Measurements from ENCODE around the gene ACR. TPM values are rescaled to one million over a fixed set of nuclear protein-coding genes. Genes with fewer than 3 reads are reported as not detected.
A peak's percentile ranks its signal among the peaks of the same experiment; 100 is the strongest.

ACR gene
- total and polyA plus RNA-seq, 2 of the 8 experiments (the other 6 are each of a cell fraction or from before 2014, with no cell fraction given) = 0.56 TPM; not detected in 1

- Histone ChIP-seq H2BK120ac (replicated peaks; ENCODE audit: low read depth, low read length) (no peak overlapping the region), H3K27ac (ENCODE audit: low read depth, low read length) (no peak overlapping the region), H4K5ac (ENCODE audit: insufficient read length, low read depth, low read length) (no peak overlapping the region), H3K23me2 (ENCODE audit: low read depth, low read length) (peaks cover 2% of the 10 kb centered on the region; the same call in 1 of the 2 replicates), H3K9me3 (ENCODE audit: insufficient read depth in 2 of 2, low read depth in 1 of 2, low read length in 1 of 2) (no peaks in the 10 kb centered on the region), H3K27me3 (replicated peaks in 1 of 4; ENCODE audit: control insufficient read depth in 3 of 4, extremely low read depth in 1 of 4, insufficient read depth in 3 of 4, low read length in 3 of 4) (peaks cover 6 to 24% (median 14%) of the 10 kb centered on the region in 4 experiments; a peak in 6 of 7 replicates), H2AFZ (ENCODE audit: low read length) (no peak overlapping the region), H2BK20ac (ENCODE audit: low read length) (no peak overlapping the region), H3K4me1 (replicated peaks in 1 of 4; ENCODE audit: control insufficient read depth in 3 of 4, insufficient read depth in 4 of 4, low read length in 3 of 4) (peaks cover 0 to 10% (median 0%) of the 10 kb centered on the region in 4 experiments; a peak in 4 of 7 replicates), H3K4ac (replicated peaks; ENCODE audit: insufficient read length, low read depth, low read length) (no peak overlapping the region), H2BK15ac (ENCODE audit: low read length) (no peak overlapping the region), H3K4me2 (ENCODE audit: insufficient read depth in 1 of 2, low read depth in 2 of 2, low read length in 2 of 2) (no peak overlapping the region), H3K79me1 (ENCODE audit: low read depth, low read length) (no peaks in the 10 kb centered on the region), H3K79me2 (ENCODE audit: control insufficient read depth in 1 of 2, insufficient read depth in 2 of 2, low read length in 2 of 2) (no peaks in the 10 kb centered on the region), H3K4me3 (ENCODE audit: extremely low read depth in 1 of 4, insufficient read depth in 2 of 4, low read depth in 3 of 4, low read length in 4 of 4) (no peak overlapping the region), H3K9ac (replicated peaks in 1 of 4; ENCODE audit: extremely low read depth in 1 of 4, low read depth in 3 of 4, low read length in 3 of 4) (no peak overlapping the region), H3K36me3 (ENCODE audit: control insufficient read depth in 2 of 4, insufficient read depth in 4 of 4, low read length in 3 of 4) (peaks cover 0 to 2% (median 0%) of the 10 kb centered on the region in 4 experiments; a peak in 1 of 8 replicates), H3K18ac (ENCODE audit: extremely low read depth, low read length) (no peak overlapping the region), H4K20me1 (replicated peaks in 1 of 2; ENCODE audit: control insufficient read depth in 1 of 2, insufficient read depth in 2 of 2, low read length in 2 of 2) (peaks cover 5 to 12% of the 10 kb centered on the region in 2 experiments), H4K8ac (ENCODE audit: extremely low read depth, insufficient read depth, low read length) (no peak overlapping the region), H2BK5ac (ENCODE audit: low read depth, low read length) (no peak overlapping the region), H3K23ac (ENCODE audit: insufficient read length) (no peak overlapping the region), H4K91ac (replicated peaks; ENCODE audit: insufficient read length, low read length) (no peak overlapping the region), H3K14ac (ENCODE audit: insufficient read length) (no peak overlapping the region), H2AK5ac (ENCODE audit: low read depth, low read length) (no peak overlapping the region), H2BK12ac (ENCODE audit: low read depth, low read length) (peak overlapping the region; percentile 17; the same call in 1 of the 2 replicates), H3K56ac (replicated peaks; ENCODE audit: insufficient read length, low read depth, low read length) (no peak overlapping the region)
- CTCF ChIA-PET (ENCODE audit: partially characterized antibody) = interaction anchor here (0.6 to 11.2 kb wide), 30 partner anchors 9 to 213 kb away, joined by 3 to 281 read pairs (median 4); partner anchors contain the start of genes ARSA, SCO2 and SYCE3
- 88% methylated on average over 18 of the region's 18 CpGs; no CpG with 5 or more reads in 1 of the 2 experiments for WGBS, 2 experiments (ENCODE audit: extremely low coverage in 1 of 2, insufficient coverage in 1 of 2, insufficient read length in 1 of 2, insufficient replicate concordance in 2 of 2, low coverage in 1 of 2, low lambda C conversion rate in 2 of 2, missing lambda C conversion rate in 1 of 2)
- DNase-seq (ENCODE audit: low read depth in 1 of 2, low spot score in 2 of 2) (no peak), FAIRE-seq (no peak)
- POLR2A ChIA-PET (ENCODE audit: partially characterized antibody) = interaction anchor here (0.5 to 1.1 kb wide), 2 partner anchors 11 to 23 kb away, joined by 3 read pairs; partner anchors contain the start of gene SHANK3
- TF ChIP-seq SIN3A (conservative IDR thresholded peaks at IDR 0.05 in 1 of 2, IDR thresholded peaks at IDR 0.05 in 1 of 2; ENCODE audit: low read depth in 1 of 2, low read length in 2 of 2) = no peak
- no peak for TF ChIP-seq TCF12 (IDR thresholded peaks at IDR 0.05; ENCODE audit: low read depth, low read length)
- no peak for TF ChIP-seq TAF1 (IDR thresholded peaks at IDR 0.05; ENCODE audit: low read depth, low read length)
- TF ChIP-seq CBX5 (IDR thresholded peaks at IDR 0.05; ENCODE audit: low read depth, low read length) = no peak
- no peak for TF ChIP-seq NRF1 (IDR thresholded peaks at IDR 0.05; ENCODE audit: low read depth, low read length)
- no peak for TF ChIP-seq GTF2F1 (IDR thresholded peaks at IDR 0.05; ENCODE audit: borderline replicate concordance, low read depth, low read length)
- no peak for TF ChIP-seq NANOG (IDR thresholded peaks at IDR 0.05; ENCODE audit: insufficient read depth, low read depth, low read length, poor library complexity, severe bottlenecking)
- no peak for TF ChIP-seq RNF2 (IDR thresholded peaks at IDR 0.05; ENCODE audit: borderline replicate concordance, low read depth, low read length, missing control alignments, poor library complexity, severe bottlenecking)
- TF ChIP-seq BCL11A (IDR thresholded peaks at IDR 0.05; ENCODE audit: low read depth in 2 of 2, low read length in 2 of 2) = no peak
- TF ChIP-seq SAP30 (IDR thresholded peaks at IDR 0.05; ENCODE audit: insufficient read depth, insufficient replicate concordance, low read length) = no peak
- TF ChIP-seq BRCA1 (IDR thresholded peaks at IDR 0.05; ENCODE audit: low read depth, low read length) = no peak
Observed at GRCh38 chr22:50695421-50696250, 42.4 kb upstream of the ACR start.

Measured in H1 (cell line).